Thyroid gland (tissue), 4 donors: ENCODE data around the gene SLC5A3.

ENCODE experiments used
- CTCF ChIP-seq, 6 experiments: fragments of 200-600 bp in 3 of 6; fragments of 450-650 bp in 3 of 6; sonication (generic) in 3 of 6; IDR thresholded peaks; one replicate each; pipeline ENCODE4 v1.5.1; 2016 to 2019; ENCODE audit warnings: antibody characterized with exemption in 6 of 6, mild to moderate bottlenecking in 2 of 6, inconsistent platforms in 1 of 6, moderate library complexity in 1 of 6
- POLR2A ChIP-seq, 2 donors: fragments of 450-650 bp; IDR thresholded peaks; one replicate each; pipeline ENCODE4 v1.6.1; 2017; ENCODE audit warnings: antibody characterized with exemption in 2 of 2, mild to moderate bottlenecking in 2 of 2, moderate library complexity in 1 of 2

DNA sequence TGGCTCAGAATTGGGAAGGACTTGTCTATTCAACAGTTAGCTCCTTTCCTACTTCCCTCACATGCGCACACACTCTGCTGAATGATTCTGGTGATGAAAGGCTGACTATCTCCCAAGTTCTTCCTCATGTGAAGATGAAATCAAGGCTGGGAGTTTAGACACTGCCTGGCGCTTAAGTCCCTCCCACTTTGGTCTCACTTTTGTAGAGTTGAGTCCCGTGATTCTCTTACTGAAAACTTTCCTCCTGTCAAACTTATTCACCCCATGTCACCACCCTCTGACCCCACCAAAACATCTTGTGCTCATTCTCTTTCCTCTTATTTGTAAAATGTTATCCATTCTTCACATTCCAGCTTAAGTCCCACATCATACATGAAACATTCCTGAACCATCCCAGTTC, 8.4 kb upstream of the SLC5A3 start:
- no peak for TF ChIP-seq CTCF (IDR thresholded peaks at IDR 0.05)
- TF ChIP-seq POLR2A (IDR thresholded peaks at IDR 0.05), result no peak
